GM23248 (cell line): ENCODE results near the gene TRIO.

Source experiments
- EZH2 ChIP-seq: fragments of 200-600 bp; sonication (generic); IDR thresholded peaks from 2 replicates; pipeline ENCODE4 v1.6.1; 2018; ENCODE audit warnings: antibody characterized with exemption, mild to moderate bottlenecking; ENCODE audit not compliant: insufficient read depth, poor library complexity, severe bottlenecking
- EZH2phosphoT487 ChIP-seq: fragments of 200-600 bp; sonication (generic); IDR thresholded peaks from 2 replicates; pipeline ENCODE4 v1.6.1; 2018; ENCODE audit warnings: antibody characterized with exemption, moderate library complexity, mild to moderate bottlenecking, low read depth; ENCODE audit not compliant: insufficient read depth

- TF ChIP-seq EZH2phosphoT487 (no peak), EZH2 (no peak)
Measured at GRCh38 chr5:14229181-14229580, 86.0 kb downstream of the TRIO start.
